Esophagus squamous epithelium (tissue), 5 donors: ENCODE data around the gene BCAP29. TPM values are rescaled to one million over a fixed set of nuclear protein-coding genes. Genes with fewer than 3 reads are reported as not detected.

Experiments
- DNase-seq: peaks from one replicate; lab custom pipeline; 2025; lab: John Stamatoyannopoulos, UW
- H3K27ac ChIP-seq, 4 donors: fragments of 200-600 bp; sonication (generic); one replicate each; pipeline ENCODE4 v1.5.1; 2016 to 2019; ENCODE audit warnings: mild to moderate bottlenecking in 1 of 4
- H3K27me3 ChIP-seq, 4 donors: fragments of 200-600 bp; sonication (generic); 1 replicate in 3 of 4; 2 replicates in 1 of 4; pipeline versions ENCODE4 v1.5.1 to v1.6.0; 2017 to 2021; ENCODE audit warnings: antibody characterized with exemption in 1 of 4
- H3K36me3 ChIP-seq, 3 donors: fragments of 200-600 bp; sonication (generic); one replicate each; pipeline ENCODE4 v1.5.1; 2016 to 2019
- H3K4me1 ChIP-seq, 3 donors: fragments of 200-600 bp; sonication (generic); one replicate each; pipeline ENCODE4 v1.5.1; 2017 to 2019
- H3K4me3 ChIP-seq, 4 donors: fragments of 200-600 bp; sonication (generic); 1 replicate in 3 of 4; 2 replicates in 1 of 4; pipeline ENCODE4 v1.5.1; 2016 to 2019; ENCODE audit warnings: mild to moderate bottlenecking in 2 of 4, moderate library complexity in 1 of 4
- H3K9me3 ChIP-seq, 3 donors: fragments of 200-600 bp; sonication (generic); one replicate each; pipeline ENCODE4 v1.5.1; 2016 to 2019
- CTCF ChIP-seq, 6 experiments: fragments of 450-650 bp in 4 of 6; fragments of 200-600 bp in 2 of 6; sonication (generic) in 2 of 6; IDR thresholded peaks; one replicate each; pipeline ENCODE4 v1.5.1; 2016 to 2019; ENCODE audit warnings: antibody characterized with exemption in 6 of 6, mild to moderate bottlenecking in 4 of 6, moderate library complexity in 4 of 6
- POLR2A ChIP-seq, 4 donors: fragments of 450-650 bp; IDR thresholded peaks; one replicate each; pipeline ENCODE4 v1.6.1; 2017; ENCODE audit warnings: antibody characterized with exemption in 4 of 4, mild to moderate bottlenecking in 4 of 4, moderate library complexity in 3 of 4
- WGBS, 2 donors: methylation state at CpG; one replicate each; pipeline ENCODE4 v1.1.5; 2018; 5-methylcytosine and 5-hydroxymethylcytosine counted together
- intact Hi-C: fragments of 100-400 bp; cut with DNase I; formaldehyde crosslinking; loops from one replicate; pipeline ENCODE4 v1.15.0; 2022
- total RNA-seq, 4 donors: library from RNA; depleted of rRNA; stranded (reverse); fragments of >200 nt; gene quantifications; one replicate each; pipeline ENCODE4 v1.1.0, GENCODE V29; 2016
- donor health status: DM: yes; HTN: yes; CAD: no.

The BCAP29 gene
- total RNA-seq, 4 donors from 2014 or later, result 68.7 to 96.3 (median 92.2) TPM

GRCh38 chr7:107582875-107583274, 2.8 kb downstream of the BCAP29 start:
- WGBS, 2 donors, result 44 to 54% methylated on average over 2 of the region's 2 CpGs
- Histone ChIP-seq H3K27me3 (no peaks in the 10 kb centered on the region), H3K27ac (no peak overlapping the region), H3K4me3 (no peak overlapping the region), H3K4me1 (peaks cover 0 to 48% (median 9%) of the 10 kb centered on the region in 3 donors), H3K9me3 (no peaks in the 10 kb centered on the region), H3K36me3 (peaks cover 0 to 37% (median 0%) of the 10 kb centered on the region in 3 donors)
- TF ChIP-seq POLR2A (IDR thresholded peaks at IDR 0.05) (no peak), CTCF (IDR thresholded peaks at IDR 0.05) (no peak)
- intact Hi-C loops, result no loop called here
- DNase-seq, result no peak

DNA sequence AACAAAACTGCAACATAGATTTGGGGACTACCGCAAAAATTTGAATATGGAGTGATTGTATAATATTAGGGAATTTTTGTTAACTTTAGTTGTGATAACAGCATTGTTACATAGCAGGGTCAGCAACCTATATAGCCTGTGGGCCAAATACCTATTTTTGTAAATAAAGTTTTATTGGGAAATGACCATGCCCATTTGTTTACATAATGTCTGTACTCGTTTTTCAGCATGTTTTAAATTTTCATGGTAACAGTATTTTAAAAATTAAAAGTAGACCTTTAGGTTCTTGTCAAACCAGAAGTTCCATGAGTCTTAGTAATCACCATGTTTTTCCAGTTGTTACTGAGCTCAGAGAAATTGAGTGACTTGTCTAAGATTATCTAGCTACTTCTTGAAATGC, 4.7 kb downstream of the BCAP29 start:
- H3K27ac ChIP-seq, result peak overlapping the region in 1 of 4 donors; percentile 19
- no peak overlapping the region for H3K4me3 ChIP-seq
- intact Hi-C loops, result no loop called here
- no peaks in the 10 kb centered on the region for H3K27me3 ChIP-seq
- no peak for DNase-seq
- no peak for TF ChIP-seq POLR2A (IDR thresholded peaks at IDR 0.05)
- TF ChIP-seq CTCF (IDR thresholded peaks at IDR 0.05), result no peak
- H3K9me3 ChIP-seq, result no peaks in the 10 kb centered on the region
- 81 to 88% methylated on average over 2 of the region's 2 CpGs for WGBS, 2 donors
- peaks cover 0 to 46% (median 0%) of the 10 kb centered on the region in 3 donors for H3K36me3 ChIP-seq
- peaks cover 0 to 42% (median 9%) of the 10 kb centered on the region in 3 donors for H3K4me1 ChIP-seq

GRCh38 chr7:107588529-107589130, 8.6 kb downstream of the BCAP29 start:
- Histone ChIP-seq H3K27me3 (no peaks in the 10 kb centered on the region), H3K27ac (no peak overlapping the region), H3K36me3 (peaks cover 0 to 48% (median 0%) of the 10 kb centered on the region in 3 donors), H3K9me3 (no peaks in the 10 kb centered on the region), H3K4me1 (peaks cover 0 to 11% (median 0%) of the 10 kb centered on the region in 3 donors), H3K4me3 (no peak overlapping the region)
- 88 to 90% methylated on average over 5 of the region's 5 CpGs for WGBS, 2 donors
- intact Hi-C loops, result no loop called here
- no peak for DNase-seq
- TF ChIP-seq POLR2A (IDR thresholded peaks at IDR 0.05), result no peak
- no peak for TF ChIP-seq CTCF (IDR thresholded peaks at IDR 0.05)

DNA sequence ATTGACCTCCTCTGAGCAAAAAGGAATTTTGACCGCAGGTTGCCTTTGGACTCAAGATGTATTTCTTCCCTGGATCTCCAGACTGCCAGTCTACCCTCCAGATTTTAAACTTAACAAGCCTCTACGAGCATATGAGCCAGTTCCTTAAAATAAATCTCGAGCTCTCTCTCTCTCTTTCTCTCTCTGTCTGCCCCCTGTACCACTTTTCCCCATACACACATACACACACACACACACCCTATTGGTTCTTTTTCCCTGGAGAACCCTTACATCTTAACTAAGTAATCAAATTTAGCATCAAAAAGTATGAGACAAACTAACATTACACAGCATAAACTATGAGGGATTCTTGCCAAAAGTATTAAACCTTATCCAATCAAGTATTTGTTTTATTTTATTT, 11.4 kb downstream of the BCAP29 start:
- no peaks in the 10 kb centered on the region for H3K4me1 ChIP-seq
- 79 to 86% methylated on average over 3 of the region's 3 CpGs for WGBS, 2 donors
- TF ChIP-seq CTCF (IDR thresholded peaks at IDR 0.05) (no peak), POLR2A (IDR thresholded peaks at IDR 0.05) (no peak)
- no peaks in the 10 kb centered on the region for H3K9me3 ChIP-seq
- H3K27ac ChIP-seq, result no peak overlapping the region
- no peaks in the 10 kb centered on the region for H3K27me3 ChIP-seq
- H3K4me3 ChIP-seq, result no peak overlapping the region
- intact Hi-C loops, result no loop called here
- DNase-seq, result no peak
- H3K36me3 ChIP-seq, result peaks cover 0 to 45% (median 12%) of the 10 kb centered on the region in 3 donors

GRCh38 chr7:107592361-107593024, 12.4 kb downstream of the BCAP29 start:
- intact Hi-C loops, result no loop called here
- TF ChIP-seq CTCF (IDR thresholded peaks at IDR 0.05) (no peak), POLR2A (IDR thresholded peaks at IDR 0.05) (no peak)
- Histone ChIP-seq H3K27ac (no peak overlapping the region), H3K36me3 (peaks cover 0 to 47% (median 12%) of the 10 kb centered on the region in 3 donors), H3K27me3 (no peaks in the 10 kb centered on the region), H3K4me3 (no peak overlapping the region), H3K4me1 (no peaks in the 10 kb centered on the region), H3K9me3 (no peaks in the 10 kb centered on the region)
- 92 to 97% methylated on average over 5 of the region's 5 CpGs for WGBS, 2 donors
- no peak for DNase-seq
